IPS-15b (cell line): Measurements from ENCODE around the gene FATE1.

Experiments used
- H3K27me3 ChIP-seq: one replicate; pipeline ENCODE4 v1.6.1; 2013; ENCODE audit warnings: low read length; ENCODE audit not compliant: control insufficient read depth, insufficient read depth
- H3K36me3 ChIP-seq: one replicate; pipeline ENCODE4 v1.6.1; 2013; ENCODE audit warnings: low read length; ENCODE audit not compliant: control insufficient read depth, insufficient read depth
- H3K4me1 ChIP-seq: one replicate; pipeline ENCODE4 v1.6.1; 2013; ENCODE audit warnings: mild to moderate bottlenecking, low read length; ENCODE audit not compliant: control insufficient read depth, insufficient read depth
- H3K4me3 ChIP-seq: one replicate; pipeline ENCODE4 v1.5.1; 2013; ENCODE audit warnings: low read depth, low read length
- H3K9ac ChIP-seq: one replicate; pipeline ENCODE4 v1.6.1; 2013; ENCODE audit warnings: low read depth, mild to moderate bottlenecking, low read length
- H3K9me3 ChIP-seq: one replicate; pipeline ENCODE4 v1.6.1; 2013; ENCODE audit warnings: mild to moderate bottlenecking, low read length; ENCODE audit not compliant: control insufficient read depth, insufficient read depth

The FATE1 gene

DNA sequence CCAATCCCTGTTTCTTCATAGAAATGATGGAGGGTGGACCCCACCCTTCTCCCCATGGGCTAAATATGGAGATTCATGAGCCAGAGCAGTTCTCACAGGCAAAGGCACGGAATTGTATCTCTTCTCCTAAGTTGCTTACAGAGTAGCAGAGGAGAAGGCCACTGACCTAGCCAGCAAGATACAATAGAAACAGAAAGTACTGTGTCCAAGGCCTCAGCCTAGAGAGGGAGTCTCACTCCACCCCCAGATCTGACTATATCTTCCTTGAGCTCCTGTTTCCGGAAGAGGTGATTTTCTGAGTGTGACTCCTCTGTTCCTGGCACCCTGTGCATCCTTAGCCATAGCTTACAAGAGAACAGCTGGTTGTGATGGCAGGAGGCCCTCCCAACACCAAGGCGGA, at the start of gene FATE1:
FATE1 (plus strand) TSS at position 284 of the 400 bp plus-strand sequence; CDS start at position 369, 85 bp downstream.
- Histone ChIP-seq H3K36me3 (no peaks in the 10 kb centered on the region), H3K9ac (no peak within 1 kb of the TSS), H3K4me1 (no peaks in the 10 kb centered on the region), H3K4me3 (no peak within 1 kb of the TSS), H3K9me3 (no peaks in the 10 kb centered on the region), H3K27me3 (no peaks in the 10 kb centered on the region)

DNA sequence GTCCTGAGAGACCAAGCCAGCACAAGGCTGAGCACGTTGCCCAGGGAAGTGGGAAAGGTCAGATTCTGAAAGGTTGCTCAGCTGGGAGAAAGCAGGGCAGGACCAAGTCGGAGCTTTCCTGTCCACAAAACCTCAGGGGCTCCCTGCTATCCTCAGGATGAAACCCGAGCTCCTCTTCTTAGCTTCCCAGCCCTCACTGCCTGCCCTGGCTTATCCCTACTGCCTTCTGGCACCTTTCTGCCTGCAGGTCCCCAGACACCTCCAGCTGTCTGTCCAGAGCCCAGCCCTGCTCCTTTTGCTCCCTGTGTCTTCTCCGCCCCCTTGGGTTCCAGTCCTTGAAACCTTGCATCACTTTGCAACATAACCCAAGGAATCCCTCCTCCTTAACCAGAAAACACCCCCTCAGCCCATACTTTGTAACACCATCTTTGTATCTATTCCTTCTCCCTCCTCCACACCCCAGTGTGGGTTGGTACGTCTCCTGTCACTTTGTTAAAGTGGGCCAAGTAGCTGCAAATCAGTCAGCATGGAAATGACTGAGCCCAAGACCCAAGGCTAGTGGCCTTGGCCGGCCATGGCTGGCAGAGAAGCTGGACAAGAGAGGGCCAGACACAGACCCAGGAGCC, 40.6 kb upstream of the FATE1 start:
- Histone ChIP-seq H3K4me1 (no peaks in the 10 kb centered on the region), H3K36me3 (no peaks in the 10 kb centered on the region), H3K4me3 (no peak overlapping the region), H3K27me3 (no peaks in the 10 kb centered on the region), H3K9me3 (no peaks in the 10 kb centered on the region), H3K9ac (no peak overlapping the region)

- Histone ChIP-seq H3K27me3 (no peaks in the 10 kb centered on the region), H3K4me1 (no peaks in the 10 kb centered on the region), H3K36me3 (no peaks in the 10 kb centered on the region), H3K9me3 (no peaks in the 10 kb centered on the region), H3K9ac (no peak overlapping the region), H3K4me3 (no peak overlapping the region)
Observed at GRCh38 chrX:151676196-151676595, 39.6 kb upstream of the FATE1 start.

- no peaks in the 10 kb centered on the region for H3K27me3 ChIP-seq
- no peak overlapping the region for H3K9ac ChIP-seq
- no peaks in the 10 kb centered on the region for H3K4me1 ChIP-seq
- peaks cover 3% of the 10 kb centered on the region for H3K9me3 ChIP-seq
- no peak overlapping the region for H3K4me3 ChIP-seq
- H3K36me3 ChIP-seq = no peaks in the 10 kb centered on the region
Observed at GRCh38 chrX:151679798-151680402, 35.9 kb upstream of the FATE1 start.

DNA sequence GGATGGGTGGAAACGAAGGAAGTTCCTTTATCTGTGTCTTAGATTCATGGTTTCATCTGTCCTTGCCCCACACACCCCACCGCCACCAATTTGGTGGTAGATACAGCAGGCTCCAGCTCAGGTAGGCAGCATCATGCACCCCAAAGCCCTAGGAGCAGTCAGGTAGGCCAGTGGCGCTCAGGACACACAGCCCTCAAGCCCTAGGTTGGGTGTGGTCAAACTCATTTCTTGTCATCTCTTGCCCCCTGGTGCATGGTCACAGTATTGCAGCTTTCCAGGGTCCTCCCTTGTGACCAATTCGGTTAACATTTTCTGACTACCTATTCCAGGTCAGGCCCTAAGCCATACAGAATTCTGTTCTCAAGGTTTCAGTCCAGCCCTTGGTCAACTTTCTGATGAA, 35.0 kb upstream of the FATE1 start:
- Histone ChIP-seq H3K36me3 (no peaks in the 10 kb centered on the region), H3K27me3 (no peaks in the 10 kb centered on the region), H3K9me3 (peaks cover 3% of the 10 kb centered on the region), H3K4me3 (no peak overlapping the region), H3K4me1 (no peaks in the 10 kb centered on the region), H3K9ac (no peak overlapping the region)

DNA sequence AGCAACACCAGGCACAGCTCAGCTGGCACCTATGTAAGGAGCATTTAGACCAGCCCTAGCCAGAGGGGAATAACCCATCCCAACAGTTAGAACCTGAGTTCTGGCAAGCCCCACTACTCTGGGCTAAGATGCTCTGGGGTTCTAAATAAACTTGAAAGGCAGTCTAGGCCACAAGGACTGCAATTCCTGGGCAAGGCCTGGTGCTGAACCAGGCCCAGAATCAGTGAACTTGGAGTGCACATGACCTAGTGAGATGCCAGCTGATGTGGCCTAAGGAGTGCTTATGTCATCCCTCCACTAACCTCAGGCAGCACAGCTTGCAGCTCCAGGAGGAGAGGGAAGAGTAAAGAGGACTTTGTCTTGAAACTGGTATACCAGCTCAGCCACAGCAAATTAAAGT, 28.2 kb upstream of the FATE1 start:
- Histone ChIP-seq H3K36me3 (no peaks in the 10 kb centered on the region), H3K9me3 (peaks cover under 1% of the 10 kb centered on the region), H3K9ac (no peak overlapping the region), H3K27me3 (no peaks in the 10 kb centered on the region), H3K4me3 (no peak overlapping the region), H3K4me1 (no peaks in the 10 kb centered on the region)

DNA sequence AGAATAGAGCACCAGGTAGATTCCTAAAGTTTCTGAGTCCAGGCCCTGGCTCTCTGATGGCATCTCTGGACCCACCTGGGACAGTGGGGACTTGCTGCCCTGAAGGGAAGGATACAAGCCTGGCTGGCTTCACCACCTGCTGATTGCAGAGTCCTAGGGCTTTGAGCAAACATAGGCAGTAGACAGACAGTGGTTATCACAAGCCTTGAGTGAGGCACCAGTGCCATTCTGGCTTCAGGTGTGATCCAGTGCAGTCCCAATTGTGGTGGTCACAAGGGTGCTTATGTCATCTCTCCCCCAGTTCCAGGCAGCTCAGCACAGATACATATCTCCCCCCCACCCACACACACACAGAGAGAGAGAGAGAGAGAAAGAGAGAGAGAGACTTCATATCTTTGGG, 27.1 kb upstream of the FATE1 start:
- H3K9me3 ChIP-seq = peaks cover 8% of the 10 kb centered on the region
- H3K36me3 ChIP-seq = no peaks in the 10 kb centered on the region
- no peaks in the 10 kb centered on the region for H3K4me1 ChIP-seq
- H3K4me3 ChIP-seq = no peak overlapping the region
- no peak overlapping the region for H3K9ac ChIP-seq
- H3K27me3 ChIP-seq = peaks cover 4% of the 10 kb centered on the region

GRCh38 chrX:151692825-151693224, 23.0 kb upstream of the FATE1 start:
- H3K9ac ChIP-seq = no peak overlapping the region
- H3K4me1 ChIP-seq = no peaks in the 10 kb centered on the region
- H3K27me3 ChIP-seq = peaks cover 16% of the 10 kb centered on the region
- H3K9me3 ChIP-seq = peaks cover 10% of the 10 kb centered on the region
- no peak overlapping the region for H3K4me3 ChIP-seq
- H3K36me3 ChIP-seq = no peaks in the 10 kb centered on the region

GRCh38 chrX:151694121-151694520, 21.7 kb upstream of the FATE1 start:
- H3K9me3 ChIP-seq = peaks cover 10% of the 10 kb centered on the region
- no peak overlapping the region for H3K9ac ChIP-seq
- H3K4me3 ChIP-seq = peak overlapping the region; percentile 43
- peaks cover 16% of the 10 kb centered on the region for H3K27me3 ChIP-seq
- no peaks in the 10 kb centered on the region for H3K4me1 ChIP-seq
- no peaks in the 10 kb centered on the region for H3K36me3 ChIP-seq

GRCh38 chrX:151694661-151695582, 20.9 kb upstream of the FATE1 start, which contains the start of gene PRRG3:
PRRG3 (plus strand) TSS chrX:151695458; CDS start chrX:151698815, 3,357 bp downstream.
- Histone ChIP-seq H3K9me3 (peaks cover 10% of the 10 kb centered on the region), H3K27me3 (peaks cover 16% of the 10 kb centered on the region), H3K36me3 (no peaks in the 10 kb centered on the region), H3K9ac (no peak within 1 kb of the TSS), H3K4me1 (no peaks in the 10 kb centered on the region), H3K4me3 (peak within 1 kb of the TSS; percentile 47)

GRCh38 chrX:151695583-151696340, 20.1 kb upstream of the FATE1 start:
- Histone ChIP-seq H3K4me1 (no peaks in the 10 kb centered on the region), H3K4me3 (peak overlapping the region; percentile 47), H3K36me3 (no peaks in the 10 kb centered on the region), H3K9me3 (peaks cover 10% of the 10 kb centered on the region), H3K27me3 (peaks cover 16% of the 10 kb centered on the region), H3K9ac (no peak overlapping the region)
